NCI-H510A (cell line): Measurements from ENCODE around the gene ITFG1.
"Not testable (repeated sequence)": the region's sequence is repeated elsewhere in the genome, so short reads cannot be mapped to it uniquely, and the experiment has no call there.

Experiments used
- DNase-seq: peaks from one replicate; lab custom pipeline; 2025; lab: John Stamatoyannopoulos, UW

Gene ITFG1

GRCh38 chr16:47473004-47473403 lies 12.1 kb upstream of the ITFG1 start:
- DNase-seq, result not testable (repeated sequence)

GRCh38 chr16:47470810-47471209 lies 9.9 kb upstream of the ITFG1 start:
- DNase-seq, result no peak

- no peak for DNase-seq
Observed at GRCh38 chr16:47470211-47470610, 9.3 kb upstream of the ITFG1 start.

- DNase-seq, result no peak
Observed at GRCh38 chr16:47469227-47469626, 8.4 kb upstream of the ITFG1 start.

GRCh38 chr16:47468070-47468689 lies 7.3 kb upstream of the ITFG1 start:
- DNase-seq, result not testable (repeated sequence)

- no peak for DNase-seq
Observed at GRCh38 chr16:47467501-47467900, 6.6 kb upstream of the ITFG1 start.

GRCh38 chr16:47465919-47466630 lies 5.2 kb upstream of the ITFG1 start:
- no peak for DNase-seq

- no peak for DNase-seq
Observed at GRCh38 chr16:47463771-47464624, 3.1 kb upstream of the ITFG1 start.

- DNase-seq, result no peak
Observed at GRCh38 chr16:47461598-47462266, 869 bp upstream of the ITFG1 start.

- DNase-seq, result no peak
Observed at GRCh38 chr16:47460359-47460710, 528 bp downstream of the ITFG1 start.

- no peak for DNase-seq
Observed at GRCh38 chr16:47459603-47460002, 1.3 kb downstream of the ITFG1 start.

GRCh38 chr16:47458331-47458730 lies 2.5 kb downstream of the ITFG1 start:
- no peak for DNase-seq

GRCh38 chr16:47449788-47450187 lies 11.1 kb downstream of the ITFG1 start:
- DNase-seq, result no peak

GRCh38 chr16:47448830-47449575 lies 11.9 kb downstream of the ITFG1 start:
- DNase-seq, result no peak

GRCh38 chr16:47446431-47446830 lies 14.4 kb downstream of the ITFG1 start:
- no peak for DNase-seq

- DNase-seq, result not testable (repeated sequence)
Observed at GRCh38 chr16:47442884-47443283, 18.0 kb downstream of the ITFG1 start.

GRCh38 chr16:47440066-47440465 lies 20.8 kb downstream of the ITFG1 start:
- DNase-seq, result not testable (repeated sequence)

GRCh38 chr16:47434274-47434673 lies 26.6 kb downstream of the ITFG1 start:
- DNase-seq, result not testable (repeated sequence)

GRCh38 chr16:47431960-47432359 lies 28.9 kb downstream of the ITFG1 start:
- no peak for DNase-seq

GRCh38 chr16:47426806-47427205 lies 34.1 kb downstream of the ITFG1 start:
- no peak for DNase-seq

GRCh38 chr16:47424846-47425245 lies 36.0 kb downstream of the ITFG1 start:
- peak; percentile 58 for DNase-seq

- no peak for DNase-seq
Observed at GRCh38 chr16:47416869-47417268, 44.0 kb downstream of the ITFG1 start.
